GM18505 (cell line): ENCODE results near the gene CECR2.

ENCODE experiments used
- ATAC-seq: cut with Tn5 transposase; IDR thresholded peaks from one replicate; pipeline ENCODE4 v1.9.1; 2021; ENCODE audit not compliant: unreplicated experiment
- POLR2A ChIP-seq: IDR thresholded peaks from 4 replicates; pipeline ENCODE4 v1.6.1; 2011; ENCODE audit warnings: borderline replicate concordance; ENCODE audit not compliant: insufficient read depth, insufficient read length; ENCODE audit errors: extremely low read depth

CECR2 gene

DNA sequence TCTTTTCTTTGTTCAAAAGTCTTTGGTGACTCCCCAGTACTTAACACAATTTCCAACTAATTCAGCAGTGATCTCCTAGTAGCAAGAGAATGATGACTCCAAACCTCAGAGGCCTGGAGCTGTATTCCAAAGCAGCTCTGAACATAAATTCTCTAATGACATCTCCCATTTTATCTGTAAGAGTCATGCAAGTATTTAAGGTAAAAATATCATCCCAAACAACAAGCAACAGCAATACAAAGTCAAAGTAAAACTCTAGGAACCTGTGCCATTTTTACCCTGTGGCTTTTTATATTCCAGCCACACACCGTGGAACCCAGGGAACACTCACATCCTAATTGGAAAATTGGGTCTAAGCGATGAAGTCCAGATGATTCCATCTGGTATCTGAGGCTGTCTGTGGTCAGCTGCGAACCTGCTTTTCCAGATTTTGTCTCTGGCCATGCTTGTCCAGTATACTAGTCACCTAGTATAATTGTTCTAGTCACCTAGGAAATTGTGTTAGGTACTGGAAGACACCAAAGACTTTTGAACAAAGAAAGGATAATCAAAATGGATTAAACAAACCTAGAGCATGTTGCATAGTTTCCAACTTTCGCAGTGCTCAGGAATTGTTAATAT, 101.7 kb downstream of the CECR2 start:
- ATAC-seq = no peak
- no peak for TF ChIP-seq POLR2A

DNA sequence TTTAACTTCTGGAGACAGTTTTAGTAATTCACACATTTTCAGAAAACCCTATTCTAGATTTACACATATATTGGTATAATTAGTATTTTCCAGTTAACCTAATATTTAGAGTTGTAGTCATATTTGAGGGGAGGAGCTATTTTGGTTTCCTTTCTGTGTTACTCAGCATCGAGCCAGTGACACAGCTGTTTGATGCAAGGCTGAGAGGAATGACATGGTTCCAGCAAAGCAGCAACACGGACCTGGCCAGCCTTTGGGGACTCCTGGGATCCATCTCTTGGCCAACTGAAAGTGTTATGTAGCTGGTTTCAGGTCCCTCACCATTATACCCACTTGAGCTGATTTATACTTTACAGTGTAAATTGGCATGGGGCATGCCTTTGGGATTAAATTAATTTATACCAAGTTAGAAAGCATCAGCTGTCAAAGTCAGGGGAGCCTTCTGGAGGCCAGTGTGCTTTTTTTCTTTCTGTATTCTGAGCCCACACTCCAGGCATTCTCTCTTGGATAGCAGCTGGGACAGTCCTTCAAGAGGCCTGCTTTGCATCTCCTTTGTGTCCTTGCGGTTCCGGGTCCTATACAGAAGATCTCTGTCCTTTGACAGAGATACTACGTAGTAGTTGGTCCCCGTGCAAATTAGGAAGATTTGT, 102.8 kb downstream of the CECR2 start:
- TF ChIP-seq POLR2A = no peak

DNA sequence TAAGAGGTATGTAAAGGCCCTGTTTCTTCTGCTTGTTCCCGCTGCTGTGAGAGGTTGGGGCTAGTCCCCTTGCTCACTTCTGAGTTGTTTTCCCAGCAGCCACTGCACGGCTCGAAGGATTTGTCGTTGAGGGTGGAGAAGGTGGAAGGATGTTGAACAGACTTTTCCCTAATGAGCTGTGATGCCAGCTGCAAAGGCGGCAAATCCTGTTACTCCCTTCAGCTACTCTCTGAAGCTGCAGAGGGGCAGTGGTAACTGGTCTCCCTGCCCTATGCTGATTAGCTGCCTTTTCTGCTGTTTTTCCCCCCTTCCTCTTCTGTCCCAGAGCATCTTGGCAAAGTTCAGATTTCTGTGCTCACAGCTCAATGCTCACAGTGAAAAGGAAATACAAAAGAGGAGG, 103.7 kb downstream of the CECR2 start:
- ATAC-seq = no peak
- no peak for TF ChIP-seq POLR2A

More for the DNA sequence above, 102.8 kb downstream of the CECR2 start:
- ATAC-seq = no peak

DNA sequence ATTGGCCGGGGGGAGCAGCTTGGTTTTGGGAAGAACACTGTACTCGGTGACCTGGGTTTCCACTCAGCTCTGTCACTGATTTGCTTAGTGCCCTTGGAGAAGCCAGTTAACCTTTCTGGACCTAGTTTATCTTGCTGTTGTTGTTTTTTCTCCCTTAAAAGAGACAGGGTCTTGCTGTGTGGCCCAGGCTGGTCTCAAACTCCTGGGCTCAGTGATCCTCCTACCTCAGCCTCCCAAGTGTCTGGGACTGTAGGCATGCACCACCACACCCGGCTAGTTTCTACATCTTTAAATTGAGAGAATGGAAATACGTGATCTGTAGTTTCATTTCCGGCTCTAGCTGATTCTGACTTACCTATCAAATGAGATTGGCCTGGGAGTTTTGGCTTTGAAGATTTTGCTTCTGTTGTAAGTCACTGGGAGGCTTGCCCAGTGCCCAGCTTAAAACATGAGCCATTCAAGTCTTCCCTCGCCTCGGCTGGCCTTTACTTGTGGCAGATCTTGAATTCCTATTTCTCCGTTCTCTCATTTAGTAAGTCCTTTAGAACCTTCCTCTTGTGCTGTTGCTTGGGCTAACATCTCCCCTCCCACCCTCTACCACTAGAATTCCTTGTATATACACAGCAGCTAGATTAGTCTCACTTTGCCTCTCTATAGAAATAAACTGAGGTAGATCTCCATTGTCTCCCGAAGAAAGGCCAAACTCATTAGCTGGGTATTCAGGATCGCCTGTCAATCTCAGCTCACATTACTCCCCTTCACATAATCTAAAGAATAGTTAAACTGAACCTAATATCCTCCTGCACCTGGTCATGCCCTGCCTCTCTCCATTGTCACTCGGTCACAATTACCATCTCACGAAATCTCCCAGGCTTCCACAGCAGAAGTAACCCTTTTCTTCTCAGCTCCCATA, 106.3 kb downstream of the CECR2 start:
- ATAC-seq = no peak
- TF ChIP-seq POLR2A = no peak

DNA sequence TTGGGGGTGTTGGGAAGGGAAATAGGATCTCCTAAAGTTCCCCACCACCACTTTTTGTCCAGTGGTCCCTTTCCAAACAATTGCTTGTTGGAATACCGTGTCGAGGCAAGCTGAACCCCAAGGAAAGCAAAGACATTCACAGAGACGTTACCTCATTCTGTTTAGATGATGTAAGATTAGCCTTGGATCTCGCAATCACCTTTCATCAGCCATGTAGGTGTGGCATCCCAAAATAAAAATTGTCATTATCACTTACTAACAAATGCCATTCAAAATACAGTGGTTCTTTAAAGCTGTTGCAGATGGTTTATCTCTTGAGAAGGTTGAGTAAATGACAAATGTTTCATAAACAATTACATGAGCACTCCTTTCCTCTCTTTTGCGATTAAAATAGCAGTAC, 107.6 kb downstream of the CECR2 start:
- ATAC-seq = no peak
- TF ChIP-seq POLR2A = no peak

DNA sequence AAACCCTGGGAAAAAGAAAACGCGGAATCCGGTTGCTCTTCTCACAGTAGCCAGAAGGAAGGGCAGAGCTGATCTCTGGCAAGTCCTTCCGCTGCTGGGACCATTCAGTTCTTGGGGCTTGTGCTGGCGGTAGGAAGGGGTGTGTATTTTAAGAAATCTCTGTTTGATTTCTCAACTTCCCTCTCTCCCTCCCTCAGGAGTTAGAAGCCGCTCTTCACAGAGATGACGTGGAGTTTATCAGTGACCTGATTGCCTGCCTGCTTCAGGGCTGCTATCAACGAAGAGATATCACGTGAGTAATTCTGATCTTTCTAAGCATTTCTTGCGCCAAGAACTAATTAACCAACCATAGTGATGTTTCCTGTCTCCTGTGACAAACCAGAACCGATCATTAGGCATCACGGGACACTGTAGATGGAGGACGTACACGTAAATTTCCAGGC, 108.2 kb downstream of the CECR2 start:
- no peak for TF ChIP-seq POLR2A
- ATAC-seq = no peak

DNA sequence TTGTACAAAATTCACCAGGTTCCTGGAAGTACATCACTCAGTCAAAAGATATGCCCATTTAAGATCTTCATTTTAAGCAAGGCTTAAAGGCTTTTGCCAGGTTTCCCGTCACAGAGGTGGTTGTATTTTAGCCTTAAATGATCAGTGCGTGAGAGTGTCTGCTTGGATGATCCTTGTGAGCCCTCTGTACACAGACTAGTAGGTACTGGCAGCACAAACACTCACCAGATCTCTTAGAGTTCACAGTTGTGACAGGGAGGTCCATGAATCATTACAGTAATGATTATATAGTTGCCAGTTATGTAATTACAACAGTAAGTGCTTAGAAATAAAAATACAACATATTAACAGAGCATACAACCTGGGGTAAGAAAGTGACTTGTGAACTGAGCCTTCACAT, 109.9 kb downstream of the CECR2 start:
- no peak for TF ChIP-seq POLR2A
- no peak for ATAC-seq

DNA sequence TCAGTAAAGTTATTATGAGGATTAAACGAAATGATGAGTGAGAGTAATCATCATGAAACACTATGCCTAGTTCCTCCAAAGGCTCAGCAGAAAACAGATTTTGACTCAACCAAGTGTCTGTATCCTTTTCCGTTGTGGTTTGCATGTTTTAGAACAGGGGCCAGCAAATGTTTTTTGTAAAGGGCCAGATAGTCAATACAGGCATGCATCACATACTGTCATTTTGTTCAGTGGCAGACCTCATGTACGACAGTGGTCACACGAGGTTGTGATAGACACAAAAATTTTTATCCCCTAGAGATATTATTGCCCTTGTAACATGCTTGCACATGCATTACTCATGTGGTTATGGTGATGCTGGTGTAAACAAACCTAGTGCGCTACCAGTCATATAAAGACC, 112.2 kb downstream of the CECR2 start:
- TF ChIP-seq POLR2A = no peak
- ATAC-seq = no peak

DNA sequence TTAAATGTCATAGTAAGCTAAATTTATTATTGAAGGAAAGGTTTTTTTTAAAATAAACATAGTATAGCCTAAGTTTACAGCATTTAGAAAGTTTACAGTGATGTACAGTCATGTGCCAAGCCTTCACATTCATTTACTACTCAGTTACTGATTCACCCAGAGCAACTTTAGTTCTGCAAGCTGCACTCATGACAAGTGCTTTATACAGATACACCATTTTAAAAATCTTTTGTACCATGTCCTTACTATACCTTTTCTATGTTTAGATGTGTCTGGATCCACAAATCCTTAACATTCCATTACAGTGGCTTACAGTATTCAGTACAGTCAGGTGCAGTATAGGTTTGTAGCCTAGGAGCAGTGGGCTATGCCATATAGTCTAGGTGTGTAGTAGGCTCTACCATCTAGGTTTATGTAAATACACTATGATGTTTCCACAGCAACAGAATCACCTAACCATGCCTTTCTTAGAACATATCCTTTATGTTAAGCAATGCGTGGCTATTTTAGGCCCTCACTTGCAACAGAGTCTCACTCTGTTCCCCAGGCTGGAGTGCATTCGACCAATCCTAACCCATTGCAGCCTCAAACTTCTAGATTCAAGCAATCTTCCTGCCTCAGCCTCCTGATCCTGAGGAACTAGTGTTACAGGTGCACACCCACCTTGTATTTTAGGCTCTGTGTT, 114.6 kb downstream of the CECR2 start:
- TF ChIP-seq POLR2A = no peak
- ATAC-seq = peak; percentile 55

DNA sequence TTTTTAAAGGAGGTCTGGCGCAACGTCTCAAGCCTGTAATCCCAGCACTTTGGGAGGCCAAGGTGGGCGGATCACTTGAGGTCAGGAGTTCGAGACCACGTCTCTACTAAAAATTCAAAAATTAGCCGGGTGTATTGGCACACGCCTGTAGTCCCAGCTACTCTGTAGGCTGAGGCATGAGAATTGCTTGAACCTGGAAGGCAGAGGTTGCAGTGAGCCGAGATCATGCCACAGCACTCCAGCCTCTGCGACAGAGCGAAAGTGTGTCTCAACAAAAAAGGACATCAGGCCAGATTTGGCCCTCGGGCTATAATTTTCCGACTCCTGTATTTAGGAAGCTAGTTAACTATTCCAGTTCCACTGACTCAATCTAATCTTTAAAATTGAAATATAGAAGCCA, 115.3 kb downstream of the CECR2 start:
- no peak for TF ChIP-seq POLR2A
- ATAC-seq = no peak

DNA sequence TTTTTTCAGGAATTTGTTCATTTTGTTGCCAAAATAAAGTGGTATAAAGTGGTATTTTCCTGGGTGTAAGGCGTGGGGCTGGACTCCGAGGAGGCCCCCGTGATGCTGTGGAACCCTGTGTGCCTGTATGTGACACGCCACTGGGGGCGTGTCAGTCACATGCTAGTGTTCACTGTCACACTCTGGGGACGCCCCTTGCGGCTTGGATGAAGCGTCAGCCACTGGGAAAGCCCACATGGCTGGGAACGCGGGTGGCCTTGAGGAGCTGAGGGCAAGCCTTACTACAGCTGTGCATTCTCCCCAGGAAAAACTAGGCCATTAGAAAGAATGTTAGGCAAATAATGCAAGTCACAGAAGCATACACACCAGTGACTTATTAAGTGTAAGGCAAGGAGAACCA, 117.1 kb downstream of the CECR2 start:
- ATAC-seq = no peak
- no peak for TF ChIP-seq POLR2A

DNA sequence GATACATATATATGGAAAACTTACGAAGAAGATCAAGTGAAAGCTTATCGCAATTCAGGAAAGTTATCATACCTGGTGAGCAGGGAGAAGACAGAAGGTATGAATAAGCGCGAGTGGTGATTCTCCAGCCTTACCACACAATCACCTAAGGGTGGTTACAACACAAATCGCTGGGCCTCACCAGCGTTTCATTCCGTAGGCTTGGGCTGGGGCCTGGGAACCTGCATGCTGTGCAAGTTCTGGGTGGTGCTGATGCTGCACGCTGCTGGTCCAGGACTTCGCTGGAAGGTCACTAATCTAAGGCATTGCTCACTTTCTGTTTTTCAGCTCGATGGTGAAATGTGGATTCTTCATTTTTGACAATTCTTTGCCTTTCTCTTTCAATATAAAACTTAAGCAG, 117.5 kb downstream of the CECR2 start:
- TF ChIP-seq POLR2A = no peak

DNA sequence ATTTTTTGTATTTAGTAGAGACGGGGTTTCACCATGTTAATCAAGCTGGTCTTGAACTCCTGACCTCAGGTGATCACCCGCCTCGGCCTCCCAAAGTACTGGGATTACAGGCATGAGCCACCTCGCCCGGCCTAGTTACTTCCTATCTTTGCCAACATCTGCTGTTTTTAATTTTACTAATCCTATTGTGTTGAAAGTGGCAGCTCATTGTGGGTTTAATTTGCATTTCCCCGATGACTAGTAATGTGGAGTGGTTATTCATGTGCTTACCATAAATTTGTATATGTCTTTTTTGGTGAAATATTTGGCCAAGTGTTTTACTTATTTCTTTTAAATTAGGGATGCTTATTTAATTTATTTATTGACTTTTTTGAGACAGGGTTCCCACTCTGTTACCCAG, 119.8 kb downstream of the CECR2 start:
- no peak for ATAC-seq
- TF ChIP-seq POLR2A = no peak

More for the DNA sequence above, 117.5 kb downstream of the CECR2 start:
- no peak for ATAC-seq
